Endothelial cell of umbilical vein (primary cell): ENCODE measurements around the gene DNAH3.
"Not testable (repeated sequence)": the region's sequence is repeated elsewhere in the genome, so short reads cannot be mapped to it uniquely, and the experiment has no call there.

Source experiments
- EZH2 ChIP-seq: IDR thresholded peaks from 2 replicates; pipeline ENCODE4 v1.6.1; 2012; ENCODE audit warnings: borderline replicate concordance, low read depth, mild to moderate bottlenecking, moderate library complexity, low read length, inconsistent platforms; ENCODE audit not compliant: severe bottlenecking
- GATA2 ChIP-seq: IDR thresholded peaks from 2 replicates; pipeline ENCODE4 v1.7.0; 2011; ENCODE audit warnings: low read depth, mild to moderate bottlenecking, moderate library complexity, mixed read lengths, low read length; ENCODE audit not compliant: insufficient read length, insufficient read depth
- JUN ChIP-seq: IDR thresholded peaks from 2 replicates; pipeline ENCODE4 v1.6.1; 2011; ENCODE audit warnings: borderline replicate concordance, low read depth; ENCODE audit not compliant: insufficient read length, insufficient read depth
- MYC ChIP-seq: IDR thresholded peaks from one replicate; pipeline ENCODE4 v1.6.1; 2011; ENCODE audit warnings: mild to moderate bottlenecking, low read depth, low read length
- POLR2A ChIP-seq: IDR thresholded peaks from 2 replicates; pipeline ENCODE4 v1.6.1; 2012; ENCODE audit warnings: low read depth, mild to moderate bottlenecking, control low read depth, low read length
- POLR2AphosphoS5 ChIP-seq: IDR thresholded peaks from 2 replicates; pipeline ENCODE4 v1.6.1; 2012; ENCODE audit warnings: low read depth, mild to moderate bottlenecking, control low read depth, low read length, moderate library complexity; ENCODE audit not compliant: insufficient read depth
- TF ChIP-seq, protein P1 (sequence below), 2 donors: IDR thresholded peaks; 1 replicate in 1 of 2; 2 replicates in 1 of 2; pipeline ENCODE4 v1.5.1; 2011; ENCODE audit warnings: low read length in 2 of 2, mild to moderate bottlenecking in 2 of 2, moderate library complexity in 2 of 2, control low read depth in 1 of 2, inconsistent platforms in 1 of 2, low read depth in 1 of 2; ENCODE audit not compliant: insufficient read depth in 1 of 2; ENCODE audit errors: extremely low read depth in 1 of 2
- TF ChIP-seq, protein P2 (sequence below): IDR thresholded peaks from 2 replicates; pipeline ENCODE4 v1.6.1; 2011; ENCODE audit not compliant: insufficient read depth, insufficient read length

DNA sequence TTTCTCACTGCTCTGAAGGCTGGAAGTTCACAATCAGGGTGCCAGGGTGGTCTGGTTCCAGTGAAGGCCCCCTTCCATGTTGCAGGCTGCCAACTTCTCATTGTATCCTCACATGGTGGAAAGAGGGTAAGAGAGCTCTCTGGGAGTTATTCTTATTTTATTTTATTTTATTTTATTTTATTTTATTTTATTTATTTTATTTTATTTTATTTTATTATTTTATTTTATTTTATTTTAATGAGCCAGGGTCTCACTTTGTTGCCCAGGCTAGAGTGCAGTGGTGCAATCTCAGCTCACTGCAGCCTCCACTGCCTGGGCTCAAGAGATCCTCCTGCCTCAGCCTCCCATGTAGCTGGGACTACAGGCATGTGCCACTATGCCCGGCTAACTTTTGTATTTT is 5.4 kb upstream of the DNAH3 start:
- not testable (repeated sequence) for TF ChIP-seq POLR2A, POLR2AphosphoS5, JUN, MYC, EZH2, GATA2
- TF ChIP-seq, protein P1, sequence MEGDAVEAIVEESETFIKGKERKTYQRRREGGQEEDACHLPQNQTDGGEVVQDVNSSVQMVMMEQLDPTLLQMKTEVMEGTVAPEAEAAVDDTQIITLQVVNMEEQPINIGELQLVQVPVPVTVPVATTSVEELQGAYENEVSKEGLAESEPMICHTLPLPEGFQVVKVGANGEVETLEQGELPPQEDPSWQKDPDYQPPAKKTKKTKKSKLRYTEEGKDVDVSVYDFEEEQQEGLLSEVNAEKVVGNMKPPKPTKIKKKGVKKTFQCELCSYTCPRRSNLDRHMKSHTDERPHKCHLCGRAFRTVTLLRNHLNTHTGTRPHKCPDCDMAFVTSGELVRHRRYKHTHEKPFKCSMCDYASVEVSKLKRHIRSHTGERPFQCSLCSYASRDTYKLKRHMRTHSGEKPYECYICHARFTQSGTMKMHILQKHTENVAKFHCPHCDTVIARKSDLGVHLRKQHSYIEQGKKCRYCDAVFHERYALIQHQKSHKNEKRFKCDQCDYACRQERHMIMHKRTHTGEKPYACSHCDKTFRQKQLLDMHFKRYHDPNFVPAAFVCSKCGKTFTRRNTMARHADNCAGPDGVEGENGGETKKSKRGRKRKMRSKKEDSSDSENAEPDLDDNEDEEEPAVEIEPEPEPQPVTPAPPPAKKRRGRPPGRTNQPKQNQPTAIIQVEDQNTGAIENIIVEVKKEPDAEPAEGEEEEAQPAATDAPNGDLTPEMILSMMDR (IDR thresholded peaks at IDR 0.05; ENCODE audit: extremely low read depth in 1 of 2, insufficient read depth in 1 of 2, low read depth in 1 of 2, low read length in 2 of 2): not testable (repeated sequence)
- TF ChIP-seq, protein P2, sequence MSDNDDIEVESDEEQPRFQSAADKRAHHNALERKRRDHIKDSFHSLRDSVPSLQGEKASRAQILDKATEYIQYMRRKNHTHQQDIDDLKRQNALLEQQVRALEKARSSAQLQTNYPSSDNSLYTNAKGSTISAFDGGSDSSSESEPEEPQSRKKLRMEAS: not testable (repeated sequence)
